Uterus (tissue), 2 donors: ENCODE measurements around the gene FNDC10.

Experiments used
- POLR2A ChIP-seq, 2 donors: fragments of 450-650 bp; IDR thresholded peaks; one replicate each; pipeline ENCODE4 v1.6.1; 2016; ENCODE audit warnings: antibody characterized with exemption in 2 of 2, mild to moderate bottlenecking in 1 of 2, moderate library complexity in 1 of 2
- TF ChIP-seq, protein P1 (sequence below), 4 experiments: fragments of 200-600 bp in 2 of 4; fragments of 450-650 bp in 2 of 4; sonication (generic) in 2 of 4; IDR thresholded peaks; one replicate each; pipeline ENCODE4 v1.5.1; 2016 to 2019; ENCODE audit warnings: antibody characterized with exemption in 4 of 4, mild to moderate bottlenecking in 2 of 4, moderate library complexity in 1 of 4

DNA sequence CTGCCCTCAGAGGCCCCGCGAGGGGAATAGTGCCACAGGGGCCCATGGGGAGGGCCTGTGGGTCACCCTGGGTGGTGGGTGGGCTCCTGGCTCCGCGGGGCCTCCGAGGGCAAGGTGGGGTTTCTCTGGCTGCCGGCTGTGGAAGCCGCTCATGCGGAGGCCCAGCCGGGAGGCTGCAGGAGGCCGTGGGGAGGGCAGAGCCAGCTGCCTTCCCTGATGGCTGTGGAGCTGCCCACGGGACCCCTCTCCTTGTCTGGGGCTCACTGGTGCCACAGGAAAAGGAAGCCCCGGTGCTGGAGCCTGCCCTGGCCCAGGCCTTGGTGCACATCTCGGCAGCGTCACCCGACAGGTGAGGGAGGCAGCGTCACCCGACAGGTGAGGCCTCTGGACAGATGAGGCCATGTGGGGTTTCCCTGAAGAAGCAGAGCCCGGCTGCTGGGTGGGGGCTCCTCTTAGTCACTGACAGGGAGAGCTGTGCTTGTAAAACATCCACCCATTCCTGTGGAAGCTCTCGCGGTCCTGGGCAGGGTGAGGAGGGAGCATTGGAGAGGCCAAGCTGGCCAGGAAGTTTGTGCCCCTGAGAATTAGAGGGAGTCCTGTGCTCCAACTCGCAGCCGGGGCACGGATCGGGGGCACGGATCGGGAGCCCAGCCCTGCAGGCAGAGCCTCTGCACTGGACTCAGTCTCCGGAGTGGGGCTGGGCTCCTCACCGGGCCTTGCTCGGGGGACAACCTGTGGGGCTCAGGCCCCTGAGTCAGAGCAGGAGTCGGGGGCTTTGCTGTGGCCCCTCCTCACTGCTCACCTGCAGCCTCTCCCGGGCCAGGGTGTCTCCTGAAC lies 21.5 kb upstream of the FNDC10 start:
- no peak for TF ChIP-seq POLR2A (IDR thresholded peaks at IDR 0.05)
- TF ChIP-seq, protein P1, sequence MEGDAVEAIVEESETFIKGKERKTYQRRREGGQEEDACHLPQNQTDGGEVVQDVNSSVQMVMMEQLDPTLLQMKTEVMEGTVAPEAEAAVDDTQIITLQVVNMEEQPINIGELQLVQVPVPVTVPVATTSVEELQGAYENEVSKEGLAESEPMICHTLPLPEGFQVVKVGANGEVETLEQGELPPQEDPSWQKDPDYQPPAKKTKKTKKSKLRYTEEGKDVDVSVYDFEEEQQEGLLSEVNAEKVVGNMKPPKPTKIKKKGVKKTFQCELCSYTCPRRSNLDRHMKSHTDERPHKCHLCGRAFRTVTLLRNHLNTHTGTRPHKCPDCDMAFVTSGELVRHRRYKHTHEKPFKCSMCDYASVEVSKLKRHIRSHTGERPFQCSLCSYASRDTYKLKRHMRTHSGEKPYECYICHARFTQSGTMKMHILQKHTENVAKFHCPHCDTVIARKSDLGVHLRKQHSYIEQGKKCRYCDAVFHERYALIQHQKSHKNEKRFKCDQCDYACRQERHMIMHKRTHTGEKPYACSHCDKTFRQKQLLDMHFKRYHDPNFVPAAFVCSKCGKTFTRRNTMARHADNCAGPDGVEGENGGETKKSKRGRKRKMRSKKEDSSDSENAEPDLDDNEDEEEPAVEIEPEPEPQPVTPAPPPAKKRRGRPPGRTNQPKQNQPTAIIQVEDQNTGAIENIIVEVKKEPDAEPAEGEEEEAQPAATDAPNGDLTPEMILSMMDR (IDR thresholded peaks at IDR 0.05), result no peak
